GM18502 (cell line): Measurements from ENCODE around the gene GDPGP1.
"Not testable (repeated sequence)": the region's sequence is repeated elsewhere in the genome, so short reads cannot be mapped to it uniquely, and the experiment has no call there.

ENCODE experiments used
- ATAC-seq: cut with Tn5 transposase; IDR thresholded peaks from one replicate; pipeline ENCODE4 v1.9.1; 2021; ENCODE audit warnings: mild to moderate bottlenecking; ENCODE audit not compliant: unreplicated experiment, poor library complexity

GDPGP1 gene

GRCh38 chr15:90234096-90234988 is at the start of gene GDPGP1:
Gene GDPGP1, plus strand, starts transcription at chr15:90234209. Its CDS starts 6,700 bp downstream, at chr15:90240909.
- peak; percentile 68 for ATAC-seq

- ATAC-seq: peak; percentile 76
Measured at GRCh38 chr15:90184786-90185704, 49.0 kb upstream of the GDPGP1 start.

DNA sequence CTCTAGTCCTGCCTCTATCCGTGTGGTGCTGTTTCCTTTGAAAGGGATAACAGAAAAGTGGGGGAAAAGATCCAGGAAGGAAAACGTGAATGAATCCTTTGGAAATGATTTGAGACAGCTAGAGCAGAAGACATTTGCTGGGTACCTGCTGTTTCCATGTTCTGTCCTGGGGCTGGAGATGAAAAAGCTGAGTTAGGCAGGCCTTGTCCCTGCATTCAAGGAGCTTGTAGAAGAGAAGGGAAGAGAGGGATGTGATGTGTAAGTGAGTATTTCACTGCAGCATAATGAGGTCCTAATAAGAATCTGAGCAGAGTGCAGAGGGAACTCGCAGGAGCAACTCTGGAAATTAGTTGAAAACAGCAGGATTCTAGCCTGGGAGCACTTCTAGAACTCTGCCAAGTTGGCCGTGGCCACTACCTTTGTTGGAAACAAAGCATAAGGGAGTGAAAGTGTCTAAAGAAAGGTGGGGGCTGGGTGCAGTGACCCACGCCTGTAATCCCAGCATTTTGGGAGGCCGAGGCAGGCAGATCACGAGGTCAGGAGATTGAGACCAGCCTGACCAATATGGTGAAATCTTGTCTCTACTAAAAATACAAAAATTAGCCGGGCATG is 46.6 kb upstream of the GDPGP1 start:
- no peak for ATAC-seq

- ATAC-seq: not testable (repeated sequence)
Measured at GRCh38 chr15:90188065-90188464, 45.9 kb upstream of the GDPGP1 start.

DNA sequence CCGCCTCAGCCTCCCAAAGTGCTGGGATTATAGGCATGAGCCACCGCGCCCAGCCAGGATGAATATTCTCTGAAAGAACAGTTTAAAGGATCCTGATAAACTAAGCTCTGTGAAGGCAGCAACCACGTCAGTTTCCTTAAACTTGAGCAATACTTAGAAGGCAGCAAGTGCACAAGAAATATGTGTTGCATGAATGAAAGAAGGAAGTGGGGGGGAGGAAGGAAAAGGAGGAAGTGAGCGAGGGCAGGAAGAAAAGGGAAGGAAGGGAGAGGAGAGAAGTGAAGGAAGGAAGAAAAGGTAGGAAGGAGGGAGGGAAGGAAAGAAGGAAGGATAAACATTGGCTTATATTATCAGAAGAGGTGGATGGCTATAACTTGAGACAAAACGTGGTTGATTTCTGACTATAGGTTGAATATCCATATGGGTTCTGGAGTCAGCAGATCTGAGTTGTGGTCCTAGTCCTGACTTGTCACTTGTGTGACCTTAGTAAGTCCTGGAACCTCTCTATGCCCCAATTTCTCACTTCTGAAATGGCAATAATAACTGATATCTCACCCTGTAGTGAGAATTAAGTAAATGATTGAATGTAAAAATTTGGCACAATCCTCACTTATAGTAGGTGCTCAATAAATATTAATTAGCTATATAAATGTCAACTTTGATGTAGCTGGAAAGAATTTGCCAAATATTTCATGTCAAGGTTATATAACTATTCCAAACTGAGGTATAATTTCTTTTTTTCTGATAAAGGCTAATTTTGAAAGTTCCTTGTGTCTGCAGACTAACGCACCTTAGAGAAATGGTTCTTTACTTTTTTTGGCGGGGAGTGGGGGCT is 44.9 kb upstream of the GDPGP1 start:
- no peak for ATAC-seq

DNA sequence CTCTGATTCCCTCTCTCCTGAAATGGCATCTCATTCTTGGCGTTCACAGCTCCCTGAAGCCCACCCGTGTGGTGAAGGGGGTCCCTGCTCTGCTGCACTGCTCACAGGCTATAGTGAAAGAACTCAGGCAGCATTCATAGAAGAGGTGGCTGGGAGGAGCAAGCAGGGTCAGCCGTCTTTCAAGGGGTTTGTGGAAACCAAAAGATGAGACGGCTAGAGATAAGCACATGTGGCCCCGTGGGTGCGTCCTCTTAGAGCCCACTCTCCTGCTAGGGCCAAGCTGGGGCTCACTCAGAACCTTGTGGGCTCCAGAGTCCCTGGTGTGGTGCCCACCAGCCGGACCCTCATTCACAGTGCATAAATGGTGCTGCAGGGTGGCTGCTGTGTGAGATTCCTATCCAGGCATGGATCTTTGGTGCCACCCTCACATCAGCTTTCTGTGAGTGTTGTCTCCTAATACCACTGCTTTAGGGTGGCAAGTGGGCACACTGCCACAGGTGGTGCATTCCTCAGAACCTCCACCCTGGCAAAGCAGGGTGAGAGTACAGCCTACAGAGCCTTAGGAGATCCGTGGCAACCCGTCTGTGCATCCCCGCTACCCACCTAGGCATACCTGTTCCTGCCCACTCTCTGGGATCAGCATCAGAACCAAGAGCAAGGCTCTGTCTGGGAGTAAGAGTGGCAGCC is 44.1 kb upstream of the GDPGP1 start:
- no peak for ATAC-seq

DNA sequence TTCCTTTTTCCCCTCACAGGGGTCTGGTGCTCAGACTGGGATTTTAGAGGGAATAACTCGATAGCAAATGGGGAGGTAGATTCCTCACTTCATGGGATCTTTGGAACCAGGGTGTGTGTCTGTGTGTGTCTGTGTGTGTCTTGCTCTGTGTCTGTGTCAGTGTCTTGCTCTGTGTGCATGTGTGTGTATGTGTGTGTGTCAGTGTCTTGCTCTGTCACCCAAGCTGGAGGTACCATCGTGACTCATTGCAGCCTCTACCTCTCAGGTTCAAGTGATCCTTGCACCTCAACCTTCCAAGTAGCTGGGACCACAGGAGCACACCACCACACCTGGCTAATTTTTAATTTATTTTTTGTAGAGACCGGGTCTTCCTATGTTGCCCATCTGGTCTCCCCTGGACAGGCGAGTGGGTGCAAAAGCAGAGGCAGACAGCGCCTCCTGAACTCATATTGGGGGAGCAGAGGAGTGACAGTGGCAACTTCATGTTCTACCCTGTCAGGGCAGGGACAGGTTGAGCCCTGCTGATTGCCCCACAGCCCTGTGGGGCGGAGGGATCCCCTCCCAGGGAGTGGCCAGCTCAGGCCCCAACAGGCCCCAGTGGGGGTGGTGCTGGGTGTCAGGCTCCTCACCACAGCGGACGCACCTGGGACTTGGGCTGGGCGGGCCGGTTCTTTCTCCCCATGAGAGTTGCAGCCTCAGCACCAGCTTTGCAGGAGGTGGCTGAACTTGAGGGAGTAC is 43.2 kb upstream of the GDPGP1 start:
- ATAC-seq: peak; percentile 55

DNA sequence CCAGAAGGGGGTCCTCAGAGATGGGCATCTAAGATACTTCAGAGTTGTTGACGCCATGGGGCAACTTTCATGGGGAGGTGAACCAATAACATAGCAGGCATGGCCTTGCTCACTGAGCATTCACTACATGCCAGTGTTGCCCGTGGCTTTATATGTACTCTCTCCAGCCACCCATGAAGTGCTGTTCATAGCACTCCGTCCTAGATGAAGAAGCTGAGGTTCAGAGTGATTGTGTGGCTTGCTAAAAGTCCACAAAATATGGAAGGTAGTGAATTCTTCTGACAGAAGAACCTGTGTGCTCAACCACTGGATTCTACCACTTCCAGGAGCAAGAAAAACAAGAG is 42.7 kb upstream of the GDPGP1 start:
- peak; percentile 25 for ATAC-seq

GRCh38 chr15:90191794-90192509 is 42.1 kb upstream of the GDPGP1 start:
- ATAC-seq: peak; percentile 75

DNA sequence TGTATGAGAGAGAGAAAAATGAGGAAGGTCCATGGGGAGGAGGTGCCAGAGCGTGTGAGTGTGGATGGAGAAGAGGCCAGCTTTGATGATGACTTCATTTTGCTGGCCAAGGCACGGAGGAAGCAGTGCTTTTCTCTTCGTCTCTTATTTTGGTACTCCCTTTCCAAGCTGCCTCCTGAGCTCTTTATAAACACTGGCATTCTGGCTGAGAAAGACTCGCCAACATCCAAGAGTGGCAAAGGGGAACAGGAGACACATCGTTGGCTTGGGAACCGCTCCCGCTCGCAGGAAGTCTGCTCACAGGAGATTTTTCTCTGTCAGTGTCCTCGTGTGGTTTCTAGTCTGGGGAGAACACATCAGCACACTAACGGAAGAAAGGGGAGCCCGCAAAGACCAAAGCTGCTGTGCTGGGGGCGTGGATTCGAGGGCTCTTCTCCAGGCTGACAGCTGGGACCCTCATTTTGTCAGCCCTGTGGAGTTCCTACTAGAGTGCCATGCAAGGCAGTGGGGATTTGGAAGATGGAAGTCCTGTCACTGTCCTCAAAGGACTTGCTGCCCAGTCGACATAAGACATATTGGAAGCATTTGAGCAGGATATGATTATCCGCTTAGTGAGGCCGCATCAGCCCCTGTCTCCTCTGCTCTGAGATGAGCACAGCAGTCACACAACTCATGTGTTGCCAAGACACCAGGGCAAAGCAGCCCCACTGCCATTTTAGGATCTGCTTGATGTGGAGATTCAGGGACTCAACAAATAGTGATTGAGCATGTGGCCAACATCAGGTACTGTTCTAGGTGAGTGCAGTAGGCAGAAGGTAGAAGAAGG is 40.8 kb upstream of the GDPGP1 start:
- no peak for ATAC-seq

DNA sequence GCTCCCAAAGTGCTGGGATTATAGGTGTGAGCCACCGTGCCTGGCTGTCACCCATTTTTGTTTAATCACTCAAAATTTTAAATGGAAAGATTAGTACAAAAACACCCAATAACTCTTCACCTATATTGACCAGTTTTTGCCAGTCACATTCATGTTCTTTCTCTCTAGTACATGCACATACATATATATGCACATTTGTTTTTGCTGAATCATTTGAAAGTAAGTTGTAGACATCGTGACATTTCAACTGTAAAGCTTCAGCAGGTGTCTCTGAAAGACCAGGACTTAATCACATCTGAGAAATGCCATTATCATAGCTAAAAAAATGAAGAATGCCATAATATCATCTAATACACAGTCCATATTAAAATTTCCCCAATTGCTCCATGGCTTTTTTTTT is 39.4 kb upstream of the GDPGP1 start:
- ATAC-seq: no peak

GRCh38 chr15:90200534-90201129 is 33.4 kb upstream of the GDPGP1 start:
- ATAC-seq: no peak

GRCh38 chr15:90201130-90201943 is 32.7 kb upstream of the GDPGP1 start, which contains the start of gene SEMA4B:
Gene SEMA4B, plus strand, starts transcription at chr15:90201330. Its CDS starts 249 bp downstream, at chr15:90201579.
- ATAC-seq: peak; percentile 85

DNA sequence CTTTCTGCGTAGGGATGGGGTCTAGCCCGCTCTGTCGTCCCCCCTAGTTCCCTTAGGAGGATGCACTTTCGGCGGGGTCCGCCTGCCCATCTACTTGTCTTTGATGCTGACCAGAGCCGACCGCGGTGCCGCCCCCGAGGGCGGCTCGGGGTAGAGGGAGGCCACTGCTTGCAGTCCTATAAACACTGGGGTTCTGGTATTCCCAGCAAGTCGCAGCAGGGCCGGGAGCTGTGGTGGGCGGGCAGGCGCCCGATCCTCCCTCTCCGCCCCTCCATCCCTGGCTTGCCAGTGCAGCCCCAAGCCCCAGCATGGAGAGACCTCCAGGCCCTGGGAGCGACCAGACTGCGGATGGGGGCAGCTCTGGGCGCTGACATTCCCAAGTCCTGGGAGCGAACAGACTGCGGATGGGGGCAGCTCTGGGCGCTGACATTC is 32.0 kb upstream of the GDPGP1 start:
- ATAC-seq: no peak

- no peak for ATAC-seq
Measured at GRCh38 chr15:90202929-90203328, 31.1 kb upstream of the GDPGP1 start.

DNA sequence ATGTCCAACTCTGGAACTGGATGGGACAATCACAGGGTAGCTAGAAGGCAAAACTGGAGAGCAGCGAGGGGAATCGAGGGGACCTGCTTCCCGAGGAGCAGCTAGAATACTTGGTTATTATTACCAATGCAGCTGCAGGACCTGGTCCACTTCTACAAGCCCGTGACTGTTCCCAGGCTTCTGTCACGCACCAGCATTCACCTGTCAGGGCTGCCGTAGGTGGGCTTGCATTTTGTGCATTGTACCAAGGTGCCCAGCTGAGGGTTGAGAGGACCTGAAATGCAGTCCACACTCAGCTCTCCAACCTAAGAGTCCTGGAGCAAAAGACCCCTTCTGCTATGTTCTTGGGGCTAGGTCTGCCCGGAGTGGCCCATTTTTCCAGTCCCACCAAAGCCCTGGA is 30.5 kb upstream of the GDPGP1 start:
- no peak for ATAC-seq
